Activated B cell treated with CpG ODN at 0.5 μM for 24 hours (primary cell): Measurements from ENCODE around the gene TIAM1. TPM values are rescaled to one million over a fixed set of nuclear protein-coding genes. Genes with fewer than 3 reads are reported as not detected.

Experiments used
- ATAC-seq: fragments of 200-7000 bp; cut with Tn5 transposase; one replicate; pipeline ENCODE4 v1.10.0; 2021; ENCODE audit warnings: low read depth, mild to moderate bottlenecking, moderate library complexity
- CTCF ChIA-PET: fragments of 350-600 bp; sonication (Branson Sonifier 250); formaldehyde crosslinking; loops from one replicate; lab custom pipeline; 2021; ENCODE audit warnings: antibody characterized with exemption; lab: Charles Lee
- POLR2A ChIA-PET: fragments of 350-600 bp; sonication (Branson Sonifier 250); formaldehyde crosslinking; loops from one replicate; lab custom pipeline; 2021; ENCODE audit warnings: antibody characterized with exemption; lab: Charles Lee
- DNase-seq: peaks from one replicate; pipeline ENCODE4 v3.0.0; 2022
- H3K27ac Mint-ChIP-seq: one replicate; pipeline ENCODE4 v1.8.0; 2020; ENCODE audit warnings: mixed read lengths
- H3K27me3 Mint-ChIP-seq: one replicate; pipeline ENCODE4 v1.8.0; 2021; ENCODE audit warnings: mixed read lengths
- H3K36me3 Mint-ChIP-seq: one replicate; pipeline ENCODE4 v1.8.0; 2021; ENCODE audit warnings: low read depth, mixed read lengths
- H3K4me1 Mint-ChIP-seq: one replicate; pipeline ENCODE4 v1.8.0; 2021; ENCODE audit warnings: mixed read lengths
- H3K4me3 Mint-ChIP-seq: one replicate; pipeline ENCODE4 v1.8.0; 2020; ENCODE audit warnings: mild to moderate bottlenecking, mixed read lengths
- H3K9me3 Mint-ChIP-seq: one replicate; pipeline ENCODE4 v1.8.0; 2020; ENCODE audit warnings: mixed read lengths
- intact Hi-C: fragments of 100-400 bp; cut with micrococcal nuclease; formaldehyde crosslinking; loops from one replicate; pipeline ENCODE4 v1.15.1; 2024
- total RNA-seq: library from RNA; stranded (reverse); gene quantifications from 2 replicates; pipeline ENCODE4 v1.2.3, GENCODE V29; 2022
- TF ChIP-seq, protein P1 (sequence below): fragments of 200-600 bp; IDR thresholded peaks from one replicate; pipeline ENCODE4 v1.8.0; 2022; ENCODE audit warnings: antibody characterized with exemption, mild to moderate bottlenecking

Gene TIAM1
- total RNA-seq, 1 donor from 2014 or later: 0.84 TPM

DNA sequence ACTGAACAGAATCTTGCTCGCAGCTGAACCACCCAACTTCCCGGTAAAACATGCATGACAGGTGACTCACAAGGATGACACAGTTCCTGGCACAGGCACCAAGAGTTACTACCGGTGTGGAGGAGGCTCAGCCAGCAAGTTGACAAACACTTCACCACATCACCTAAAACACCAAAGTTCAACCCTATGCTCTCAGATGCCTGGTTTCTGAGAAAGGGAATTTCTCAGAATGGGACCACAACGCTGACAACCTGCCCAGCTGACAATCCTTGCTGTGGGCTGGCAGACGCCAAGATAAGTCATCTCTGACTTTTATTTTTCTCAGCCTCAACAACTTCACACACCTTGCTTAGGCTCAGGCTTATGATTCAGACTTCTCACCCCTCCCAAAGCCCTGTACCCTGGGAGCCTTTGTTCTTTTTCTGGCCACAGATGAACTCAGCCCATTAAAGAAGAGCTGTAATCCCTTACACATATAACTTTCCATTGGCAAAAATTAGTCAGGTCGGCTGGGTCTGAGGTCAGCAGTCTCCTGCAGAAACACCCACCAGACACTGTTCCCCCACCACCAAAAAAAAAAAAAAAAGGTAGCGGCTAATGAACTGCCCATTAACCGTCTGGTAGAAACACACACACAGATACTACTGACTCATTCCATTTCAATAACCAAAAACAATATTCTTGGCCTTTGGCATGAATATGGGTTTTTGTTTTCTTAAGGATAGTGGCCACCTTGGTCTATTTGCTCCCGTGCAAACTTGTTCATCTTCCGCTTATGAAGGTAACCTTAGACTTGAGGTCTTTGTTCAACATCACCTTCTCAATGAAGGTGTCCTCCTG, 10.8 kb upstream of the TIAM1 start:
- CTCF ChIA-PET: no interaction called here
- DNase-seq: no peak

GRCh38 chr21:31354122-31354521, 10.1 kb upstream of the TIAM1 start:
- Mint-ChIP-seq H3K27me3 (no peaks in the 10 kb centered on the region), H3K27ac (no peak overlapping the region), H3K9me3 (peaks cover under 1% of the 10 kb centered on the region), H3K4me3 (no peak overlapping the region), H3K4me1 (no peaks in the 10 kb centered on the region), H3K36me3 (no peaks in the 10 kb centered on the region)
- DNase-seq (no peak), ATAC-seq (no peak)
- ChIA-PET CTCF (no interaction called here), POLR2A (no interaction called here)
- intact Hi-C loops: no loop called here
- TF ChIP-seq, protein P1, sequence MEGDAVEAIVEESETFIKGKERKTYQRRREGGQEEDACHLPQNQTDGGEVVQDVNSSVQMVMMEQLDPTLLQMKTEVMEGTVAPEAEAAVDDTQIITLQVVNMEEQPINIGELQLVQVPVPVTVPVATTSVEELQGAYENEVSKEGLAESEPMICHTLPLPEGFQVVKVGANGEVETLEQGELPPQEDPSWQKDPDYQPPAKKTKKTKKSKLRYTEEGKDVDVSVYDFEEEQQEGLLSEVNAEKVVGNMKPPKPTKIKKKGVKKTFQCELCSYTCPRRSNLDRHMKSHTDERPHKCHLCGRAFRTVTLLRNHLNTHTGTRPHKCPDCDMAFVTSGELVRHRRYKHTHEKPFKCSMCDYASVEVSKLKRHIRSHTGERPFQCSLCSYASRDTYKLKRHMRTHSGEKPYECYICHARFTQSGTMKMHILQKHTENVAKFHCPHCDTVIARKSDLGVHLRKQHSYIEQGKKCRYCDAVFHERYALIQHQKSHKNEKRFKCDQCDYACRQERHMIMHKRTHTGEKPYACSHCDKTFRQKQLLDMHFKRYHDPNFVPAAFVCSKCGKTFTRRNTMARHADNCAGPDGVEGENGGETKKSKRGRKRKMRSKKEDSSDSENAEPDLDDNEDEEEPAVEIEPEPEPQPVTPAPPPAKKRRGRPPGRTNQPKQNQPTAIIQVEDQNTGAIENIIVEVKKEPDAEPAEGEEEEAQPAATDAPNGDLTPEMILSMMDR: no peak

More for the DNA sequence above, 10.8 kb upstream of the TIAM1 start:
- no peak for ATAC-seq
- H3K27me3 Mint-ChIP-seq: no peaks in the 10 kb centered on the region
- no peaks in the 10 kb centered on the region for H3K36me3 Mint-ChIP-seq
- intact Hi-C loops: no loop called here
- TF ChIP-seq, protein P1: no peak
- POLR2A ChIA-PET: no interaction called here
- no peak overlapping the region for H3K4me3 Mint-ChIP-seq
- H3K9me3 Mint-ChIP-seq: peaks cover 3% of the 10 kb centered on the region
- H3K27ac Mint-ChIP-seq: no peak overlapping the region
- no peaks in the 10 kb centered on the region for H3K4me1 Mint-ChIP-seq

- intact Hi-C loops: no loop called here
- POLR2A ChIA-PET: no interaction called here
- Mint-ChIP-seq H3K4me3 (no peak overlapping the region), H3K4me1 (no peaks in the 10 kb centered on the region), H3K27ac (no peak overlapping the region), H3K9me3 (no peaks in the 10 kb centered on the region), H3K27me3 (no peaks in the 10 kb centered on the region), H3K36me3 (no peaks in the 10 kb centered on the region)
- DNase-seq (no peak), ATAC-seq (no peak)
- CTCF ChIA-PET: no interaction called here
- TF ChIP-seq, protein P1: no peak
Observed at GRCh38 chr21:31352836-31353235, 8.8 kb upstream of the TIAM1 start.

- intact Hi-C loops: no loop called here
- POLR2A ChIA-PET: no interaction called here
- Mint-ChIP-seq H3K4me1 (no peaks in the 10 kb centered on the region), H3K9me3 (no peaks in the 10 kb centered on the region), H3K27me3 (no peaks in the 10 kb centered on the region), H3K4me3 (no peak overlapping the region), H3K36me3 (no peaks in the 10 kb centered on the region), H3K27ac (no peak overlapping the region)
- TF ChIP-seq, protein P1: no peak
- CTCF ChIA-PET: no interaction called here
- DNase-seq (no peak), ATAC-seq (no peak)
Observed at GRCh38 chr21:31351960-31352359, 7.9 kb upstream of the TIAM1 start.

DNA sequence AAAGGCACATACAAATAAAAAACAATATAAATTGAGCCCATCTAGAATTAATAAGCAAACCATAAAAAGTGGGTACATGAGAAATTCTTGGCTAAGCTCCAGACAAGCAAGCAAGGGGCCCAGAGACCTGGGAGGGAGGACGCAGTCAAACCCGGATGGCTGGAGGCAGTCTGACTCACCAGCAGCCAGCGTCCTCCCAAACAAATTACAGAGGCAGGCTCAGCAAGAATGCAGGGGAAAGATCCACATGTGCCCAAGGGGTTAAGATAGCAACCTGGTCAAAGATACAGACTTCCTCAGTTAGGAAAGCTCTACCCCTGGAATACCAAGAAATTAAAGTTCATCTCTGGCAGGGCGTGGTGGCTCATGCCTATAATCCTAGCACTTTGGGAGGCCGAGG, 7.4 kb upstream of the TIAM1 start:
- intact Hi-C loops: no loop called here
- Mint-ChIP-seq H3K27me3 (no peaks in the 10 kb centered on the region), H3K36me3 (no peaks in the 10 kb centered on the region), H3K4me1 (no peaks in the 10 kb centered on the region), H3K4me3 (no peak overlapping the region), H3K27ac (no peak overlapping the region), H3K9me3 (no peaks in the 10 kb centered on the region)
- TF ChIP-seq, protein P1: no peak
- ATAC-seq (no peak), DNase-seq (no peak)
- POLR2A ChIA-PET: no interaction called here
- CTCF ChIA-PET: no interaction called here
